HG02938 (cell line): ENCODE measurements around the gene CD300LF.

Experiments
- ATAC-seq: cut with Tn5 transposase; IDR thresholded peaks from one replicate; pipeline ENCODE4 v1.9.1; 2021; ENCODE audit warnings: mild to moderate bottlenecking, moderate library complexity; ENCODE audit not compliant: unreplicated experiment

CD300LF gene

DNA sequence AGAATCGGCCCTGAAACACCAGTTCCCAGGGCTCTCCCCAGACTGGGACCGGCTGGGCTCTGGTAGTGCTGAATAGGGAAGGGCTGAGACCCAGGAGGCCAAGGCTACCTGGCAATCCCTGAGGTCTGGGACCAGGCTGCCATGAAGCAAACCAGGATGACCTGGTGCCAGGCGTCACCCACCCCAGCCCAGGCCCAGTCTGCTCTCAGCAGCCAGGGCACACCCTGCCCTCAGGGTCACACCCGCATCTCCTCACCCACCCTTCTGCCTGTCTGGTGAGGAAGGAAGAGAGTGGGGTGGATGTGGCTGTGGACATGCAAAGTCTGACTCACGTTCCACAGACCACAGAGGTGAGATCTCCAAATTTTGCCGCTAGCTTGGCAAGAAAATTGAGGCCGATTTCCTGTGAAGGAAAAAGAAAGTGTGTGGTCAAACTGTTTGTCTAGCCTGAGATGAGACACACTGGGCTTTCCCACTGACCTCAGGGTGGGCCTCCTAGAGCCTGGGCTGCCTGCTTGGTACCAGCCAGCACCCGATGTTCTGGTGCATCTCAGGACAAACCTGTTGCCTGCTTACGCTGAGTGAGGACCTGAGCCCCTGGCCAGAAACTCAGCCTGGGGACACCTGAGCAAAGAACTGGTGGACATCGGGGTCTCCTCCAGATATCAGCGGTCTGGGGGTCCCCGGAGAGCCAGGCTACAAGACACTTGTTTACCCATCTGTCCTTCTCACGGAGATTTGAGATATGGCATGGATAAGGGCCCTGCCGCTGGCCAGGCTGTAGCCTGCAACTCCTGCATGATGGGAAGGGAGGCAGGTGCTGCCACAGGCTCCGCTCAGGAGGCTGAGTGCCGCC is 18.0 kb upstream of the CD300LF start:
- no peak for ATAC-seq

GRCh38 chr17:74729866-74730265 is 17.1 kb upstream of the CD300LF start:
- ATAC-seq = no peak

DNA sequence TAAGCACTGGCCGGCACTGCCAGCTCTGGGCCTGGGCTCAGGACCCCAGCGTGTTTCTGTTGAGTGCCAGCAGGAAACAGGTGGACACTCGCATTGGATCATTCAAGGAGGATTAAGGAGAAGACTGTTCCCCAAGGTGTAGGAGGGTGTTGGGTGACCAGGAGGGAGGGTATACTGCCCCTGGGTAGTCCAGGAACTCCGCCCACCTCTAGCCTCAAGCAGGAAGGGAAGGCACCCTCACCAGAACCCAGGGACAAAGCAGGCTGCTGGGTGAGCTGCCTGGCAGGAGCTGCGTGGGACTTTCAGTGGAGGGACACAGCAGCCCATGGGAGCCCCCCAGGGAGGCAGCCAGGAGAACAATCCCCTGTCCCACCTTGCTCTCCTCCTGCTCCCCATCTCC is 16.6 kb upstream of the CD300LF start:
- no peak for ATAC-seq

DNA sequence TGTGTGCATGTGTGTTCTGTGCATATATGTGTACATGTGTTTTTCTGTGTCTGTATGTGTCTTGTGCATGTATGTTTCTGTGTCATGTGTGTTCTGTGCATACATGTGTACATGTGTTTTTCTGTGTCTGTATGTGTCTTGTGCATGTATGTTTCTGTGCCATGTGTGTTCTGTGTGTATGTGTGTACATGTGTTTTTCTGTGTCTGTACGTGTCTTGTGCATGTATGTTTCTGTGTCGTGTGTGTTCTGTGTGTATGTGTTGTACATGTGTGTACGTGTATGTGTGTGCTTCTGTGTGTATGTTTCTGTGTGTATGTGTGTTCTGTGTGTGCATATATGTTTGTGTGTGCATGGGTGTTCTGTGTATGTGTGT is 16.0 kb upstream of the CD300LF start:
- no peak for ATAC-seq

DNA sequence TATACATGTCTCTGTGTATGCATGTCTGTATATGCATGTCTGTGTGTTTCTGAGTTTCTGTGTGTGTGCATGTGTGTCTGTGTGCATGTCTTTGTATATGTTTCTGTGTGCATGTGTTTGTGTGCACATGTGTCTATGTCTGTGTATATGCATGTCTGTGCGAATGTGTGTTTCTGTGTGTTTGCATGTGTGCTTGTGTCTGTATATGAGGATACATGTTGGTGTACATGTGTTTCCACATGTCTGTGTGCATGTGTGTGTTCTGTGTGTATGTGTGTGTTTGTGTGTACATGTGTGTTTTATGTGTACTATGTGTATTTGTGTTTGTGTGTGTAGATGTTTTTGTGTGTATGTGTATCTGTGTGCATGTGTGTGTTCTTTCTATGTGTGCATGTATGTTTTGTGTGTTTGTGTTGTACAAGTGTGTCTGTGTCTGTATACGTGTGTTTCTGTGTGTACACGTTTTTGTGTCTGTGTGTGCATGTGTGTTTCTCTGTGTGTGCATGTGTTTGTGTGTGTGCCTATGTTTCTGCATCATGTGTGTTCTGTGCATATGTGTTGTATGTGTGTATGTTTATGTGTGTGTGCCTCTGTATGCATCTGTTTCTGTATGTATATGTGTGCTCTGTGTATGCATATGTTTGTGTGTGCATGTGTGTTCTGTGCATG is 15.4 kb upstream of the CD300LF start:
- no peak for ATAC-seq

GRCh38 chr17:74725111-74725510 is 12.4 kb upstream of the CD300LF start:
- ATAC-seq = no peak

DNA sequence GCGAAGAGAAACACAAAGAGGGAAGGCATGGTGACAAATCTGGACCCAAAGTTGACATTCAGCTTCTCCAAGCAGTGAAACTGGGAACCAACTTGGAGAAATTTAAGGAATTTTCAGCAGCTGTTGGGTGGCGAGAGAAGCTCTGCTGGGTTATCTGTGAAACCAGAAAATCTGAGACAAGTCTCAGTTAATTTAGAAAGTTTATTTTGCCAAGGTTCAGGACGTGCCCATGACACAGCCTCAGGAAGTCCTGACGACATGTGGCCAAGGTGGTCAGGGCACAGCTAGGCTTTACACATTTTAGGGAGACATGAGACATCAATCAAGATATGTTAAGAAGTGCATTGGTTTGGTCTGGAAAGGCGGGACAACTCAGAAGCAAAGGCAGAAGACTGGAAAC is 11.2 kb upstream of the CD300LF start:
- ATAC-seq = no peak

DNA sequence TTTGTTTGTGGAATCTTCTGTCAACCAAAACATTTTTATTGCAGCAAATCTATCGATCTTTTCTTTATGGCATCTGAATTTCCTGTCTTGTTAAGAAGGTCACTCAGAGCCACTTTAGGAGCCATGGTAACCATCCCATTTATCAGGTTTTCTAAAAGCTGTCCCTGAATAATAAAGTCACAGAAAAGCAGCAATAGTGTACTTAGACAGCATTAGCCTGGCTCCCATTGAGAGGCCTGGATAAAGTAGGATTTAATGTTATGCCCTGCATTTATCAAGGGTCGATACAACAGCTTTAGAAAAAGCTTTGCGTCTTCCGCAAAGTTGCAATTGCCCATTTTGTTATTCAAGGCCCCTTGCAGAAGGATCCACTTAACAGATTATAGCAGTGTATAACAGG is 10.1 kb upstream of the CD300LF start:
- ATAC-seq = no peak

DNA sequence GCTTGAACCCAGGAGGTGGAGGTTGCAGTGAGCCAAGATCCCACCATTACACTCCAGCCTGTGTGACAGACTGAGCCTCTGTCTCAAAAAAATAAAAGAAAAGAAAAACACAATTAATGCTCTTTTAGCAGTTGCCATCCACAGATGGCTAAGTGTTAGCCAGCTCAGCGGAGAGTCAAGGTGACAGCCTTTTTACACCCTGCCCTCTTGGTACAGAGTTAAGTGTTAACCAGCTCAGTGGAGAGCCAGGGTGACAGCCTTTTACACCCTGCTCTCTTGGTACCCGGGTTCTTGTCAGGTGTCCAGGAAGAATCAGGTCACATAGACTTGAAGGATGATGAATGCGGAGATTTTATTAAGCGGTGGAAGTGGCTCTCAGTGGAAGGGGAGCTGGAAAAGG is 7.8 kb upstream of the CD300LF start:
- ATAC-seq = no peak

DNA sequence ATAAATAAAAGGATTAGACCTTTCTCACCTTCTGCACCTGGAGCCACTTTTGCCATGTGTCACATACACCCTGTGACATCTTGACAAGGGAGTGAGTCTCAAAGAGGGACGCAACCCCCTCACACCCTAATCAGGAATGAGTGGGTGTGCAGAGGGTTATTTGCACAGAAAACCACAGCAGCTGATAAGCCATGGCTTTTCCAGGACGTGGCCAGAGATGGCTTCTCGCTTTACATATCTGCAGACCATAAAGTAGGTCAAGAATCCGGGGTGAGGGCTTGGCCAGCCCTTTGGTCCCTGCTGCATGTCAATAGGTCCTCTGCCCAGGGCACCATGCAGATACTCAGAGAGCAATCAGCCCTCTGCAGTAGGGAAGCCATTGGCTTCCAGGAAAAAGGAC is 2.4 kb upstream of the CD300LF start:
- no peak for ATAC-seq

DNA sequence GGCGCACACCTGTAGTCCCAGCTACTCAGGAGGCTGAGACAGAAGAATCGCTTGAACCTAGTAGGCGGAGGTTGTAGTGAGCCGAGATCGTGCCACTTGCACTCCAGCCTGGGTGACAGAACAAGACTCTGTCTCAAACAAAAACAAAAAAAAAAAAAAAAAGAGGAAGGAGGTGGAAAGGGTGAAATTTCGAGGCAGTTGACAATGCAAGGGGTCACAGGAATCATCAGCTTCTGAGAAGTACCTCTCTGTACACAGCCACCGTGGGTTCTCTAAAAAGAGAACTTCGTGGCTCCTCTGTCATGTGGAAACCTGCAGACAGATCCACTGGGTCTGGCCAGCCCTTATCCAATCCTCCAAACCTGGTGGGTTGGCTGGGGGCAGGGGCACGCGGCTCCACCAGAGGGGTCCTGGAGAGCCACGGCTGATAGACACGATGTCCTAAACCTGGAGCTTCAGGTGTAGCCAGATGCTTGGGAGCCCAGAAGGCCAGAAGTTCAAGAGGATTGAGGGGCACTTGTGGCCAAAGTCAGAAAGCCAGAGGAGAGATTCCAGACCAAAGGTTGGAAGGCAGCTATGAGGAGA is 540 bp upstream of the CD300LF start:
- ATAC-seq = no peak

- no peak for ATAC-seq
Observed at GRCh38 chr17:74712301-74712700, 422 bp downstream of the CD300LF start.

GRCh38 chr17:74711058-74711824 is 1.5 kb downstream of the CD300LF start:
- ATAC-seq = no peak

DNA sequence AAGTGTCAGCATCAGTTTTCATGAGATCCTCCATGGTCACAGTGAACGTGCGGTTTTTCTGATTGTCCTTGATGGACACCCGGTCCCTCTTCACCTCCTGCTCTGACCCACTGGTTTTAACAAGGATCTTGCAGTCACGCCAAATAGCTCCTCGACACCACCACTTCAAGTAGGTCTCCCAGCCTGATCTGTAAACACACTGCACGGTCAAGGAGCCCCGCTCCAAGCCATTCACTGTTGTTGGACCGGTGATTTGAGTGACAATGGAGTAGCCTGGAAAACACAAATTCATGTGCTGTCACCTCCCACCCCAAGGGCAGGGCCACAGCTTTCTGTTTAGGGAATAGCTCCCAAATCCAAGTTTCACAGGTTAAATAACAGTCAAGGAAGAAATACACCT is 8.2 kb downstream of the CD300LF start:
- ATAC-seq = no peak

- no peak for ATAC-seq
Observed at GRCh38 chr17:74703311-74703710, 9.4 kb downstream of the CD300LF start.

DNA sequence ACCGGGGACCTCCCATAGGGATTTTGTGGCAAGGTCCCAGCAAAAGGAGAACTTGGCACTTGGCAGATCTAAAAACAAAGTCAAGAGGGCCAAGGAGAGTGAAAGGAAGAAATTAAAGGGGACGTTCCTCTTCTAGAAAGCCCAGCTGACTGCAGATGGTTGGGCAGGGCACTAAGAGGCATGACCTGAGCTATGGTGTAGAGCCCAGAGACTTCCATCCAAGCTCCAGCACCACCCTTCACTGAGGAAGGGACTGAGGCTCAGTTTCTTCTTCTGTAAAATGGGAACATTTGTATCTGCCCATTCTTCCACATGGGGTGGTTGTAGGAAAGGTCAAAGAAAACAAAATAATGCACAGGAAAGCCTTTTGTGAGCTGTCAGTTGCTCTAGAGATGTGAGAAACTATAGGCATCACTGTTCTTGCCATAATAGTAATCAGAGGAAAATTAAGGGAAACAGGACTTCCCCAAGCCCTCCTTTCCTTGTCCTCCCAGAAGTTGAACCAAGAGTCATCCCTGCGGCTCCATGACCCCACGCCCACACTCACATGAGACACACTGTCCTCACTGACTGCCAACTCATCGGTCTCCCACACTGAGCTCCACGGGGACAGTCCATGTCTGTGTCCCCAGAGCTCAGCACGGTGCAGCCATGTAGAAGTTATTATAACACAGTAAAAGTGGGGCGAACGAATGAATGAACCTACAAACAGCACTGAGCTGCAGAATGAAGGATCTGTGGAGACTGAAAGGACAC is 10.4 kb downstream of the CD300LF start:
- no peak for ATAC-seq

DNA sequence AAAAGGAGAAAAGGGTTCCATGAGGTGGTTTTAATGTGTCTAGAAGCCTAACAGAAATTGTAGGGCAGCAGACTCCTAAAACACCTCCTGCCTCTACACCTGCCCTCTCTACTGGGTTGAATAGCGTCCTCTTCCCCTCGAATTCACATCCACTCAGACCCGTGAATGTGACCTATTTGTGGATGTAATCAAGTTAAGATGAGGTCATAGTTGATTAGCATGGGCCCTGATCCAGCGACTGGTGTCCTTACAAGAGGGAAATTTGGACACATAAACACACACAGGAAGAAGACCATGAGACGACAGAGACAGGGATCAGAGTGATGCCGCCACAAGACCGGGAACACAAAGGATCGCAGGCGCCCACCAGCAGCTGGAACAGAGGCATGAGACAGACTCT is 13.5 kb downstream of the CD300LF start:
- no peak for ATAC-seq

DNA sequence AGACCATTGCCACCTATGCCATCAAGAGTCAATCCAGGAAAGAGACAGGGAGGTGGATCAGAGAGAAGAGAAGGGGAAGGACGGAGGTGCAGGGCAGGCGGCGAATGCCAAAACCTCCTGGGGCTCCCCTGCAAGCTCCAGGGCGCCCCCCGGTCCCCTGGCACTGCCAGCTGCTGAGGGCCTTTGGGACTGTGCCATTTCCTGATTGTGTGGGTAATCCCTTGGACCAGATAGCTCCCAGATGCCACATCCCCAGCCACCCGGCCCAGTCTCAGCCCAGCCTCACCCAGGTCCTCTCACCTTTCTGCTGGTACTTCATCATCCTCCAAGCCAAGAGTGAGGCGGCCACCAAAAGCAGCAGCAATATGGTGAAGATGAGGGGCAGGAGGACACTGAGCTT is 14.7 kb downstream of the CD300LF start:
- ATAC-seq = no peak

DNA sequence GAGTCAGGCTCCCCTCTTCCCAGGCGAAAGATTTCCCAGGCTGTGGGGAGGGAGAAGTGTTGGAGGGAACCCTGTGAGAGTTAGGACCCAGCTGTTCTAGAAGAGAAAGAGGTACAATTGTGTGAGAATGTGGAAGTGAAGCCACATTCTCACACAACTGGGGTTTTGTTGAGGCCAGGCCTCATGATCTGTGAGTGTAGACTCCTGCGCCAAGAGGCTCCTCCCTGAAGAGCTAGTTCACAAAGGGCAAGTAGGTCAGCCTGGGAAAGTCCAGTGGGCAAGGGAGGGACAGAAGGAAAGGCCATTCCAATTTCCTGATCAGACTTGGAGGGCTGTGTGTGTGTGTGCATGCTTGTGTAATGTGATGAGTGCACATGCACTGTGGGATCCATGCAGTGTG is 15.2 kb downstream of the CD300LF start:
- ATAC-seq = no peak

DNA sequence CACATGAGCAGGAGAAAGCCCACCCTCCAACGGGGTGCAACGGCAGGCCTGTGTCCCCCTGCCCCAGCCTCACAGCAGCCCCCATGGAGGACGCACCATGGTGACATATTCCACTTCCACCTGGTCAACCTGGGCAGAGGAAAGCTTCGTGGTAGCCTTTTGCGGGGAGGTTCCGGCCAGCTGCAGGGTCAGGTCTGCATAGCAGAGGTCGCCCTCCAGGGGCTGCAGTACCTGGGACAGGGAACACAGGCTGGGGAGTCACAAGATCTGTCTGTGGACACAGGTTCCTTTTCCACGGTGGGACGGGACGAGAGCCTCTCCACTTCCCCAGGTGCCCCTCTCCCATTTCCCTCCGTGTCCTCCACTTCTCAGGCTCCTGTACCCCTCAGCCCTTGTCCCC is 17.1 kb downstream of the CD300LF start:
- no peak for ATAC-seq

DNA sequence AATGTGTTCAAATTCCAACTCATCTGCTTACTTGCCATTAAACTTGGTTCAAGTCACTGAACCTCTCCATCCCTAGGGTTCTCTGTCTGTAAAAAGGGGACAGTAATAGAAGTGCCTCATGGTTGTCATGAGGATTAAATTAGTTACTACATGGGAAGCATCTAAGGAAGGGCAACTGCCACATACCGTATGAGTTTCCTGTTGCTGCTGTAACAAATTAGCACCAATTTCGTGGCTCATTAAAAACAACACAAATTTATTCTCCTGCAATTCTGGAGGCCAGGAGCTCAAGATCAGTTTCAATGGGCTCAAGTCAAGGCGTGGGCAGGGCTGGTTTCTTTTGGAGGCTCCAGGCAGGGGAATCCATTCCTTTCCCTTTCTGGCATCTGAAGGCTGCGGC is 18.6 kb downstream of the CD300LF start:
- ATAC-seq = no peak
